Calu3 (cell line): ENCODE data around the gene RARG. TPM values are rescaled to one million over a fixed set of nuclear protein-coding genes. Genes with fewer than 3 reads are reported as not detected.

Experiments
- BruUV-seq: library from RNA; stranded (reverse); fragments of 400-500 nt; replicated peaks from 2 replicates; lab custom pipeline; 2021; lab: Mats Ljungman, UMichigan
- CTCF ChIA-PET: fragments of 300-600 bp; sonication (Branson Sonifier 250); formaldehyde crosslinking; loops from one replicate; lab custom pipeline; 2022; ENCODE audit warnings: antibody characterized with exemption; lab: Charles Lee
- DNase-seq: peaks from one replicate; pipeline ENCODE4 v3.0.0; 2022
- H3K27ac Mint-ChIP-seq: one replicate; pipeline ENCODE4 v1.8.0; 2022; ENCODE audit warnings: mixed read lengths; ENCODE audit not compliant: unreplicated experiment
- H3K27me3 Mint-ChIP-seq: one replicate; pipeline ENCODE4 v1.8.0; 2022; ENCODE audit warnings: mixed read lengths; ENCODE audit not compliant: unreplicated experiment
- H3K36me3 Mint-ChIP-seq: one replicate; pipeline ENCODE4 v1.8.0; 2022; ENCODE audit warnings: mild to moderate bottlenecking, moderate library complexity, mixed read lengths; ENCODE audit not compliant: insufficient read depth, unreplicated experiment
- H3K4me1 Mint-ChIP-seq: one replicate; pipeline ENCODE4 v1.8.0; 2022; ENCODE audit warnings: mild to moderate bottlenecking, low read depth, mixed read lengths; ENCODE audit not compliant: unreplicated experiment
- H3K4me3 Mint-ChIP-seq: one replicate; pipeline ENCODE4 v1.8.0; 2022; ENCODE audit warnings: mild to moderate bottlenecking, low read depth, moderate library complexity, mixed read lengths; ENCODE audit not compliant: unreplicated experiment
- H3K9me3 Mint-ChIP-seq: one replicate; pipeline ENCODE4 v1.8.0; 2022; ENCODE audit warnings: low read depth, mixed read lengths; ENCODE audit not compliant: unreplicated experiment
- intact Hi-C: fragments of 100-400 bp; cut with micrococcal nuclease; formaldehyde crosslinking; loops from one replicate; pipeline ENCODE4 v1.10.0; 2022; ENCODE audit not compliant: unreplicated experiment
- total RNA-seq: library from RNA; stranded (reverse); gene quantifications from 2 replicates; pipeline ENCODE4 v1.2.3, GENCODE V29; 2022
- TF ChIP-seq, protein P1 (sequence below): fragments of 200-600 bp; IDR thresholded peaks from one replicate; pipeline ENCODE4 v1.8.0; 2022; ENCODE audit warnings: antibody characterized with exemption; ENCODE audit not compliant: unreplicated experiment

The RARG gene
- total RNA-seq, 1 experiment from 2014 or later: 36.7 TPM

GRCh38 chr12:53220694-53221202 is 11.3 kb downstream of the RARG start:
- peaks cover 40% of the 10 kb centered on the region for H3K36me3 Mint-ChIP-seq
- no peaks in the 10 kb centered on the region for H3K9me3 Mint-ChIP-seq
- H3K4me3 Mint-ChIP-seq: peak overlapping the region; percentile 85
- intact Hi-C loops: no loop called here
- BruUV-seq: no TSS peak
- H3K27me3 Mint-ChIP-seq: no peaks in the 10 kb centered on the region
- H3K4me1 Mint-ChIP-seq: peaks cover 62% of the 10 kb centered on the region
- TF ChIP-seq, protein P1, sequence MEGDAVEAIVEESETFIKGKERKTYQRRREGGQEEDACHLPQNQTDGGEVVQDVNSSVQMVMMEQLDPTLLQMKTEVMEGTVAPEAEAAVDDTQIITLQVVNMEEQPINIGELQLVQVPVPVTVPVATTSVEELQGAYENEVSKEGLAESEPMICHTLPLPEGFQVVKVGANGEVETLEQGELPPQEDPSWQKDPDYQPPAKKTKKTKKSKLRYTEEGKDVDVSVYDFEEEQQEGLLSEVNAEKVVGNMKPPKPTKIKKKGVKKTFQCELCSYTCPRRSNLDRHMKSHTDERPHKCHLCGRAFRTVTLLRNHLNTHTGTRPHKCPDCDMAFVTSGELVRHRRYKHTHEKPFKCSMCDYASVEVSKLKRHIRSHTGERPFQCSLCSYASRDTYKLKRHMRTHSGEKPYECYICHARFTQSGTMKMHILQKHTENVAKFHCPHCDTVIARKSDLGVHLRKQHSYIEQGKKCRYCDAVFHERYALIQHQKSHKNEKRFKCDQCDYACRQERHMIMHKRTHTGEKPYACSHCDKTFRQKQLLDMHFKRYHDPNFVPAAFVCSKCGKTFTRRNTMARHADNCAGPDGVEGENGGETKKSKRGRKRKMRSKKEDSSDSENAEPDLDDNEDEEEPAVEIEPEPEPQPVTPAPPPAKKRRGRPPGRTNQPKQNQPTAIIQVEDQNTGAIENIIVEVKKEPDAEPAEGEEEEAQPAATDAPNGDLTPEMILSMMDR: no peak
- CTCF ChIA-PET: interaction anchor here (1.0 kb wide), 1 partner anchor 47 kb away, joined by 8 read pairs; the partner anchor contains the start of gene ESPL1
- H3K27ac Mint-ChIP-seq: peak overlapping the region; percentile 98
- peak; percentile 92 for DNase-seq

DNA sequence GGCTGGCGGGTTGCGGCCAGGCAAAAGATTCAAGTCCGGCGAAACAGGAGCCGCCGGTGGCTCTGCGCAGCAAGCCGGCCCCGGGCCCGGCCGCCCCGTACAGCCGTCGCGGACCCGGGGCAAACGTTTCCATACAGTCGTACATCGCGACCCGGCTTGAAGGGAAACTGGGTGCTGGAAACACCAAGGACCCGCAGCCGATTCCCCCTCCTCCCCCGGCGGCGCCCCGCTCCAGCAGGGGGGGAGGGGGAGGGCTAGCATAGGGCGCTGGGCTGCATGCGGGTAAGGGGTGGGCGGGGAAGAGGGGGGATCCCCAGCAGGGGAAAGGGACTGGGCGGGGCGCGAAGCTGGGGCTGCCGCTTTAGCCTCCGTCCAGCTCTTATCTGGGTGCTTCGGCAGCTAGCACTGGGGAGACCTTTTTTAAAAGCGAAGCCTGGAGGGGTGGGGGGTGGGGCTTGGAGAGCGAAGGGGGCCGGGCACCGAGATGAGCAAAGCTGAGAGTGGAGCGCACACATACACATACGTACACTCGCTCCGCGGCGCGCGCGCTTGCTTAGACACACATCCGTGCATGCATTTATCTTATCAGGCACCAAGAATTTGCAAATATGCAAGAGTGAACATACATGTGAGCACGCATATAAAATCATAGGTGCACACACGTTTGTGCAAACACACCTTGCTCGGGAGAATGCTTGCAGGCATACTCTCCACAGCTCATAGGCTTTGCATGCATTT is 11.9 kb downstream of the RARG start:
- Mint-ChIP-seq H3K27ac (peak overlapping the region; percentile 98), H3K4me1 (peaks cover 56% of the 10 kb centered on the region), H3K36me3 (peaks cover 41% of the 10 kb centered on the region), H3K9me3 (no peaks in the 10 kb centered on the region), H3K4me3 (peak overlapping the region; percentile 85), H3K27me3 (no peaks in the 10 kb centered on the region)
- CTCF ChIA-PET: no interaction called here
- TF ChIP-seq, protein P1: no peak
- no TSS peak for BruUV-seq
- intact Hi-C loops: no loop called here
- no peak for DNase-seq

DNA sequence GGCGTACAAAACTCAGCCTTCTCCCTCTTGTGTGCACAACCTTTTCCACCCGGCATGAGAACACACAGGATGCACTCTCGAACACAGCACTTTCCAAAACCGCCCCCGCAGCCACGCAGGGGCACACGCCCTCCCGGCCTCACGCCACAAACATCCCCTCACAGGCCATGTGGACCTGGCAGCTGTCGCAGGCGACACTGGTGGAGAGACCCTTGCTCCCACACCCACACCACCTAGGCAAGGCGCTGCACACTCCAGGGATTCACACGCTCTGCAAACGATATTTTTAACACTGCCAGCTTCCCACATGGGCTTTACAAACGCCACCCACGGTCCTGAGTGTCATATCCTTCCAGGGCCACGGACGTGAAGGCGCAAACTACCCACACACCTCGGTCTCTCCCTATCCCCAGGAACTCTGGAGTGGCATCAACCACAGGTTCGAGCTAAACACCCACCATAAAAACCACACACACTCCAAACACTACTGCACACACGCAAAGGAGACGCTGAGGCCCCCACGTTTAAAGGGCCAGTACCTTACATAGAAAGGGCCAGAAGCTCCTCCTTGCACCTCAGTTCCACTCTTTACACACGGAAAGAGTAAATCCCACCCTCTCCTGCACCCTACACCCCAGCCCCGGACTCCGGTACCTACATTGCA is 12.6 kb downstream of the RARG start:
- intact Hi-C loops: no loop called here
- Mint-ChIP-seq H3K9me3 (no peaks in the 10 kb centered on the region), H3K27ac (peak overlapping the region; percentile 16), H3K36me3 (peaks cover 48% of the 10 kb centered on the region), H3K4me1 (peaks cover 49% of the 10 kb centered on the region), H3K27me3 (no peaks in the 10 kb centered on the region), H3K4me3 (peak overlapping the region; percentile 85)
- BruUV-seq: no TSS peak
- CTCF ChIA-PET: no interaction called here
- TF ChIP-seq, protein P1: no peak
- no peak for DNase-seq

- CTCF ChIA-PET: no interaction called here
- H3K4me1 Mint-ChIP-seq: peaks cover 42% of the 10 kb centered on the region
Measured at GRCh38 chr12:53218551-53219291, 13.3 kb downstream of the RARG start.

More at GRCh38 chr12:53218551-53219291, 13.3 kb downstream of the RARG start:
- H3K27me3 Mint-ChIP-seq: no peaks in the 10 kb centered on the region
- TF ChIP-seq, protein P1: no peak
- no peak for DNase-seq
- H3K27ac Mint-ChIP-seq: peak overlapping the region; percentile 16
- peaks cover 49% of the 10 kb centered on the region for H3K36me3 Mint-ChIP-seq
- intact Hi-C loops: no loop called here
- H3K9me3 Mint-ChIP-seq: no peaks in the 10 kb centered on the region
- peak overlapping the region; percentile 85 for H3K4me3 Mint-ChIP-seq
- BruUV-seq: no TSS peak
